ENCODE results near the gene OR2H1. TPM values are rescaled to one million over a fixed set of nuclear protein-coding genes. Genes with fewer than 3 reads are reported as not detected.
"Not testable (repeated sequence)": the region's sequence is repeated elsewhere in the genome, so short reads cannot be mapped to it uniquely, and the experiment has no call there.

OR2H1 gene
- total RNA-seq = not detected in 2 replicates

GRCh38 chr6:29456971-29457370 lies at the start of gene OR2H1, which contains the start of gene OR11A1:
Gene OR2H1 (plus strand): TSS chr6:29457155. CDS start chr6:29461770, 4,615 bp downstream.
Gene OR11A1 (minus strand): TSS chr6:29457071. CDS start chr6:29427641, 29,430 bp downstream.
- intact Hi-C loops (cut with micrococcal nuclease) = no loop called here

DNA sequence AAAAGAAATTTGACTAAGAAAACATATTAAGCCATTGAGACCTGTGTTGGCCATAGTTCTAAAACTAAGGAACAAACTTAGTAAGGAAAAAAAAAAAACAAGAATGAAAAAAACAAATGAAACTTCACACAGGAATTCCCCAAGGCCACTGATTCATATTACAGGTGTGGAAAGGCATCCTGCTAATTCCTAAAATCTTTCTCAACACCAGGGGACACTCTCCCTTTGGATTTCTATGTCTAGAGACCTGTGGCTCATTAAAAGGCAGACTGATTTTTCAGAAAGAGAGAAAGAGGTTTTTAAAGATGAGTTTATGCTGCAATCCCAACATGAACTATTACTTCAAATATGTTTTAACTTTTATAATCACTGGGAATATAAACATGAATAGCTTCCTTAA lies 42.4 kb upstream of the OR2H1 start, which contains the start of gene OR12D1:
Gene OR12D1 (plus strand): TSS at position 341 of the 400 bp plus-strand sequence.
- intact Hi-C loops (cut with micrococcal nuclease) = no loop called here

DNA sequence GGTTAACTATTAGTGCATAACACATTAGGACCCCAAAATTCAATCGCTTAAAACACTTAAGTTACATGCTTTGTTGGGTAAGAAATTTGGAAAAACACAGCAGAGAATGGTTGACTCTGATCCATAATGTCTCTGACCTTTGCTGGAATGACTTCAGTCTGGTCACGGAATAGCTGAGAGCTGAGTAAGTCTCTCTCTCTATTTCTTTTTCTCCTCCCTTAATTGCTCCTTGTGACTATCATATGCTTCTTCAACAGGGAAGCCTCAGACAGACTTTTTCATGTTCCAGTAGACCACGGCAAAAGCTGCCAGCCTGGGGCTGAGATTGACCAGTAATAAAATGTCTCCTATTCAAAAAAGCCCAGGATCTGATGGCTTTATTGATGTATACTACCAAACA lies 37.4 kb upstream of the OR2H1 start:
- intact Hi-C loops (cut with micrococcal nuclease) = no loop called here

DNA sequence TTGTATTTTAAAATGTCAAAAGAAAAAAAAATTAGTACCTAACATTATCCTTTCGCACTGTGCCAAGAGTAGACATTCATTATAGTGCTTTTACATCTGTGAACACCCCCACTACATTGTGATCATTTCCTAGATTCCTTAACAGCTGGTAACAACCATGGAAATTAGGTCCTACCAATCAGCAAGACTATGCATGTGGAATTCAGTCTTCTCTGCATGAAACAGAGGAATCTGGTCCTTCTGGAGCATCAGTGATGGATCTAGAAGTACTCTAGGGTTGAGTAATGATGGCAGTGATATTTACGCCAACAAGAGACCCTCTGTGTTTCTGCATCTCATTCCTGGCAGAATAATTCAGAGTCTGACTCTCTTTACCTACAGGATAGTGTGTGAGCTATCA lies 32.8 kb upstream of the OR2H1 start:
- intact Hi-C loops (cut with micrococcal nuclease) = no loop called here

DNA sequence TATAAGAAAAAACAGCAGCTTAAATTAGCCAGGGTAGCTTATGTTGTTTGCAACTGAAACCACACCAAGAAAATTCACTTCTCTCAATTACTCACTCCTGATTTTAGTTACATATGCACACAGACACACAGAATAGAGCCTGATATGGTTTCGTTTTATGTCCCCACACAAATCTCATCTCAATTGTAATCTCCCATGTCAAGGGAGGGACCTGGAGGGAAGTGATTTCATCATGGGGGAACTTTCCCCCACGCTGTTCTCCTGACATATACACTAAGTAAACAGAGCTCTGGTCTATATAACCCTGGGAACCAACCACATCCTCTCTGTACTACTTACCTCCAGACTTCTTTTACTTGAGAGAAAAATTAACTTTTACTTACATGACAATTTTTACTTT lies 32.4 kb upstream of the OR2H1 start:
- intact Hi-C loops (cut with micrococcal nuclease) = no loop called here

DNA sequence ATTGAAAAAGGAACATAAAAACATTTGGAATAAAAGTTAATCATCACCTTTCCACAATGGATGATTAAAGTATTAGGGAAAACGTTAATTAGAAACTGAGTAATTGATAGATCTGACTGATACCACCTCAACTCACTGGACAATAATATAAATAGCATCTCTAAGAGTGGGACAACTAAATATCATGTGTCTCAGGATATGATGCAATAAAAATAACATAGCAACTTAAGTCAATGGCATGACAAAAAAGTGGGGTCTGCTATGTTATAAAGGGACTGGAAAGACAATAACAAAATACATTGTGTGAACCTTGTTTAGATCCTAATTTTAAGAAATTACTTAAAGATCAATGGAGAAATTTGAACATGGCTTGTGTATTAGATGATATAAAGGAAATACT lies 31.9 kb upstream of the OR2H1 start:
- intact Hi-C loops (cut with micrococcal nuclease) = no loop called here

DNA sequence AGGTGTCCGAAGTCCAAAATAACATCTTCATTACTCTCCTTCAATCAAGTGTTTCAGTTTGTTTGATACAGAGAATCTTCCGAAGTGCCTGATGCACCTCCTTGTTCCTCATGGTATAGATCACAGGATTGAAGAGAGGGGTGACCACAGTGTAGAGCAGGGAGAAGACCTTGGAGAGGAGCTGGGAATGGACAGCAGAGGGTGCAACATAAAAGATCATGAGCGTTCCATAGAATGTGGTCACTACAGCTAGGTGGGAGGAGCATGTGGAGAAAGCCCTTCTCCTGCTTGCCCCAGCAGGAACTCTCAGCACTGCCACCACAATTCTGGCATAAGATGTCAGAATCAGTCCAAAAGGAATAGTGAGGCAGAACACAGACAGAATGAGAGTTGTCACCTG lies 30.3 kb upstream of the OR2H1 start:
- intact Hi-C loops (cut with micrococcal nuclease) = no loop called here

DNA sequence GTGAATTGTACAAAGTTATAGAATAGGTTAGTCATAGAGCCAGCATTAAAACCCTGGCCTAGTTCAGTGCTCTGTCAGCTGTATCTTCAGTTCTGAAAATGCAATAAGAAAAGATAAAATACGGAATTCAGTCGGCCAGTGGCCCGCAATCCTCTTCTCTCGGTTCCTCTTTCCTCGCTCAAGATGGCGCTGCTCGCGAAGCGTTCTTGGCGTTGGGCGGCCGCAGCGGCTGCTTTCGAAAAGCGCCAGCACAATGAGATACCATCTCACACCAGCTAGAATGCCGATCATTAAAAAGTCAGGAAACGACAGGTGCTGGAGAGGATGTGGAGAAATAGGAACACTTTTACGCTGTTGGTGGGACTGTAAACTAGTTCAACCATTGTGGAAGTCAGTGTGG lies 20.2 kb upstream of the OR2H1 start:
- intact Hi-C loops (cut with micrococcal nuclease) = not testable (repeated sequence)

GRCh38 chr6:29439006-29439405 lies 17.9 kb upstream of the OR2H1 start, which contains the start of gene OR10C1:
Gene OR10C1 (plus strand): TSS chr6:29439306. CDS start chr6:29440016, 710 bp downstream.
- intact Hi-C loops (cut with micrococcal nuclease) = no loop called here

- intact Hi-C loops (cut with micrococcal nuclease) = no loop called here
Measured at GRCh38 chr6:29442719-29443118, 14.2 kb upstream of the OR2H1 start.

- intact Hi-C loops (cut with micrococcal nuclease) = not testable (repeated sequence)
Measured at GRCh38 chr6:29444031-29444430, 12.9 kb upstream of the OR2H1 start.

DNA sequence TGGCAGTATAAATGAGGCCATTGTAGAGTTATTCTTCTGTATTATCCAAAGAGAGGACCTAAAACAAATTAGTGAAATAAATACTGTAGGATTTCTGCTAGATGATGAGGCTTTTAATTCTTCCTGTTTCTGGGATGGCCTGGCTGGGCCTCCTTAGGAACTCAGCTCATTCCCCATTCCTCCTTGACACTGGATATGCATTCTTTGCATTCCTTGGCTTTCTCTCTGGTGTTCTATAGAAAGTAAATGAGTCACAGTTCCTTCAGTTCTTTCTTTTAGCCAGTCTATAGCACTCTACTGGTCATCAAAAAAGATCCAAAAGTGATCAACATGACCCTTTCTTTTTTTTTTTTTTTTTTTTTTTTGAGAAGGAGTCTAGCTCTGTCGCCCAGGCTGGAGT lies 9.3 kb upstream of the OR2H1 start:
- intact Hi-C loops (cut with micrococcal nuclease) = no loop called here

- intact Hi-C loops (cut with micrococcal nuclease) = no loop called here
Measured at GRCh38 chr6:29451471-29452193, 5.3 kb upstream of the OR2H1 start.

DNA sequence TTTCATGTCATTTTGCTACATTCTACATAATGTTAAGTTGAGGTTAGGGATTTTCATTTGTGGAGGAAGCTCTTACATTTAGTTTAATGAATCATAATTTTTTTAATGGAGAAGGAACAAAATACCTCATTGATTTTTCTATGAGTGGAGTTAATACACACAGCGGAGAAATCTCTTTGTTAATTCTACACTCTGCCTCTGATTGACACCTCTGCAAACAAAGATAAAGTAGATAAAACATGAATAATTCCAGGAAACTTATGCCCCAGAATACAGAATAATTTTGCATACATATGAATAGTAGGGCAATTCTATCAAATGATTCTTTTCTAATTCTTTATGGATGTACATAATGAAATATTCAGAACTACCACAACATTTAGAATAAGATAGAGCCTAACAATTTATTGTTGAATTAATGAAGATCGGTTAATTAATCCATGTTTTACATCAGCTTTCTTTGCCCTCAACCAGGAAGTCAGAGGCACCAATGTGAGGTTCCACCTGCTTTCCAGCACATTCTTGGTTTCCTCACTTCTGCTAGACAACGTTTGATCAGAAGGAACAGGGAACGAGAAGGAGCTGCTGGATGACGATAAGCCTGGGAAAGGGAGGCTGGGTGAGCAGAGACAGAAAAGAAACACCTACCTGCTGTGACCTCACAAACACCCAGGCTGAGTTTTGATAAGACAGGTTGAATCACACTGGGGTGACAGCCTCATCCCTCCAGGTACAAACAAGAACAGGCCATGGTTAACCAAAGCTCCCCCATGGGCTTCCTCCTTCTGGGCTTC lies 4.3 kb downstream of the OR2H1 start:
- intact Hi-C loops (cut with micrococcal nuclease) = no loop called here

GRCh38 chr6:29462022-29462421 lies 5.1 kb downstream of the OR2H1 start:
- intact Hi-C loops (cut with micrococcal nuclease) = no loop called here

DNA sequence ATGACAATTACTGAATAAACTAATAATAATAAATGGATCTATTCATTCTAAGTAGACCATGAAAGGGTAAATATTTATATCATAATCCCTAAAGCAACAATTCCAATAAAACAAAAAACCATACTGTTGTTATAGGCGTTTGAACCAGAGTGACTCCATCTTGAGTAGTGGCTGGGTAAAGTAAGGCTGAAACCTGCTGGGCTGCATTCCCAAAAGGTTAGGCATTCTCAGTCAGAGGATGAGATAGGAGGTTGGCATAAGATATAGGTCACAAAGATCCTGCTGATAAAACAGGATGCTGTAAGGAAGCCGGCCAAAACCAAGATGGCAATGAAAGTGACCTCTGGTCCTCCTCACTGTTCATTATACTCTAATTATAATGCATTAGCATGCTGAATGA lies 8.3 kb downstream of the OR2H1 start:
- intact Hi-C loops (cut with micrococcal nuclease) = no loop called here

GRCh38 chr6:29465801-29466200 lies 8.8 kb downstream of the OR2H1 start:
- intact Hi-C loops (cut with micrococcal nuclease) = no loop called here

- intact Hi-C loops (cut with micrococcal nuclease) = no loop called here
Measured at GRCh38 chr6:29466241-29466640, 9.3 kb downstream of the OR2H1 start.

- intact Hi-C loops (cut with micrococcal nuclease) = no loop called here
Measured at GRCh38 chr6:29474996-29475395, 18.0 kb downstream of the OR2H1 start.

DNA sequence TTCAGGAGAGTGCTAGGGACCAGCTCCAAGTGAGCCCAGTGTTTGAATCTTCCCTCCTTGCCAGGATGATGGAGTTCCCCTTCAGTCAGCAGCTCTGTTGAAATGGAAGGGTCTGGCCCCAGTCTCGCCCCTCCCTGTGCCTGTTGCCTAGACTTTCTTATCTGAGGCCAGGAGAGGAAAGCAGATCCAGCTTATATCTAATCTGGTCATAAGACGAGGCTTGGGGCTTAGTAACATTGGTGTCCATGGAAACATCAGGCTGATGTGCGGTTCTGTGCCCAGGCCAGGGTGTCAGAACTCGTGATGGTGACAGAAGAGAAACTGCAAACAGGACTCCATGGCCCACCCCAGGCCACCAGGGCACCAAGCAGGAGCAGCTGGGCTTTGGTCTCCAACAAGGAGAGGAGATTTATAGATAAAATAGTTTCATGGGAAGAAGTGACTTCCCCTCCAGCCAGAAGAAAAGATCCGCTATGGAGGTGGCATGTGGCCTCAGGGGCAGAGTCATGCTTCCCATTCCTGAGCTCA lies 21.0 kb downstream of the OR2H1 start:
- intact Hi-C loops (cut with micrococcal nuclease) = no loop called here

DNA sequence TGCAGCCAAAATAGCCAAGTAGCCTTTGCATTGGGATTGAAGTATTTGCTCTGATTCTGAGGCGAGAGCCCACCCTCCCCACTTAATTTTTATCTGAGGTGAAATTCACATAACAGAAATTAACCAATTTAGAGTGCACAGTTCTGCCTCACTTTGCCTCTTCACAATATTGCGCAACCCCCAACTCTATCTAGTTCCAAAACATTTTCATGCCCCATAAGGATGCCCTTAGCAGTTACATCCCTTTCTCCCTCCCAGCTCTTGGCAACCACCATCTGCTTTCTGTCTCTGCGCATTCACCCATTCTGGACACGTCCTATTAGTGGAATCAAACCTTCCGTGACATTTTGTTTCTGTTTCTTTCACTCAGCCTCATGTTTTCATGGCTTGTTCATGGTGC lies 21.8 kb downstream of the OR2H1 start:
- intact Hi-C loops (cut with micrococcal nuclease) = no loop called here

GRCh38 chr6:29479560-29479959 lies 22.6 kb downstream of the OR2H1 start:
- intact Hi-C loops (cut with micrococcal nuclease) = no loop called here
